NCI-H524 treated with DMSO at 0.1 percent for 48 hours (cell line): ENCODE data around the gene ZSCAN25.
"Not testable (repeated sequence)": the region's sequence is repeated elsewhere in the genome, so short reads cannot be mapped to it uniquely, and the experiment has no call there.

Experiments used
- DNase-seq: peaks from one replicate; lab custom pipeline; 2025; lab: John Stamatoyannopoulos, UW

Gene ZSCAN25

DNA sequence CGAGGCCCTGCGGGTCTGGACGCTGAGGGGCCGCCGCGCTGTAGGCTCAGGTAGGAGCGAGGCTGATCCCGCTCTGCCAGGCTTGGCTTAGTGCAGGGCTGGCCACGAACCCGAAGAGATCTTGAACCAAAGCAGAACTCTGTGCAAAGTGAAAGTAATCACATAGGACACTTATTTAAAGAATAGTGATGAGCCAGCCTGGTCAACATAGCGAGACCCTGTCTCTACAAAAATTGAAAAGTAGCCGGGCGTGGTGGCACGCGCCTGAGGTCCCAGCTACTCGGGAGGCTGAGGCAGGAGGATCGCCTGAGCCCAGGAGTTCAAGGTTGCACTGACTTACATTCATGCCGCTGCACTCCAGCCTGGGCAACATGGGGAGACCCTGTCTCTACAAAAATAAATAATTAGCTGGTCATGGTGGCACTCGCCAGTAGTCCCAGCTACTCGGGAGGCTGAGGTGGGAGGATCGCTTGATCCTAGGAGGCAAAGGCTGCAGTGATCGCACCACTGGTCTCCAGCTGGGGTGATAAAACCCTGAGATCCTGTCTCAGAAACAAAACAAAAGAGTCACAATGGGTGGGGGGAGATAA is 541 bp downstream of the ZSCAN25 start:
- DNase-seq, result no peak

GRCh38 chr7:99618726-99619125 is 2.0 kb downstream of the ZSCAN25 start:
- no peak for DNase-seq

GRCh38 chr7:99619571-99620130 is 2.9 kb downstream of the ZSCAN25 start:
- no peak for DNase-seq

DNA sequence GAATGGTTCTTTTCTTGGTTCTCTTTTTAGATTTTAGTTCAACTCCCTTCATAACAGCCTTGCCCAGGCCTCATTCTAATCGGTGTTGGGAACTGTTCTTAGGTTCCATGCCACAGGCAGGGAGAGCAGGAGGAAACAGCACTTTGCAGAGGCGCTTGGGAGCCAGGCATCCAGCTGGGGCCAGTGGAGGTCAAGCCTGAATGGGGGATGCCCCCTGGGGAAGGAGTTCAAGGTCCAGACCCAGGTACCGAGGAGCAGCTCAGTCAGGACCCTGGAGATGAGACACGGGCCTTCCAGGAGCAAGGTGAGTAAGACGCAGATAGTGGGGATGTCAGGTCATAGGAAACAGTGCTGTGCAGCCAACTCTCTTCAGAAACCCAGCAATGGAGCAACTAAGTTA is 4.5 kb downstream of the ZSCAN25 start:
- DNase-seq, result no peak

- DNase-seq, result no peak
Measured at GRCh38 chr7:99622596-99622995, 5.8 kb downstream of the ZSCAN25 start.

- no peak for DNase-seq
Measured at GRCh38 chr7:99623091-99623693, 6.4 kb downstream of the ZSCAN25 start.

DNA sequence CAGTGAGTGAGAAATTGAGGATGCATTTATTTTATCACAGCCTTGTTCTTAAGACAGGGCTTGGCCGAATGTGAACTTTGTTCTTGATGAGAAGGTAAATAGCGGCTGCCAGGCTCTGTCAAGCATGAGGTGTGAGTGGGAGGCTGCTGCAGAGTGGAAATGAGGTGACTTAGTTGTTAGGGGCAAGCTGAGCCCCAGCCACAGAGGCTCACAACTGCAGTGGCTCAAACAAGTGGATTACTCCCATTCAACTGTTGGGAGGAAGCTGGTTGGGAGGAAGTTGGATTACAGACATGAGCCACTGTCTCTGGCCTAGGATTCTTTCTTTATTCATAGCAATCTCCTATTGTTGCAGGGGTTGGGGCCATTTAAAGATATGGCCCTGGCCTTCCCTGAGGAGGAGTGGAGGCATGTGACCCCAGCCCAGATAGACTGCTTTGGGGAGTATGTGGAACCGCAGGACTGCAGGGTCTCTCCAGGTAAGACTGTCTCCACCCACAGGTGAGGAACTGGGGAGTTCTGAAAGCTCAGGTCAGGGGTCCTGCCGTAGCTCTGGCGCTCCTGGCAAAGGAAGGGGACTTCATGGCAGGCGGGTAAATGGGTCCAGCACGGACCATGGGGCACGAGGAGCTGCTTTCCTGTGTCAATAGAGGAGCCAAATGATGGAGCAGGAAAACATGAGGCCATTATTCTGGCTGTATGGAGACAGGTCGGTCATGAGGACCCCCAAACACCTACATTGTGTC is 7.1 kb downstream of the ZSCAN25 start:
- no peak for DNase-seq

GRCh38 chr7:99624484-99624883 is 7.7 kb downstream of the ZSCAN25 start:
- DNase-seq, result no peak

GRCh38 chr7:99625321-99625720 is 8.6 kb downstream of the ZSCAN25 start:
- no peak for DNase-seq

GRCh38 chr7:99625961-99626360 is 9.2 kb downstream of the ZSCAN25 start:
- DNase-seq, result no peak

DNA sequence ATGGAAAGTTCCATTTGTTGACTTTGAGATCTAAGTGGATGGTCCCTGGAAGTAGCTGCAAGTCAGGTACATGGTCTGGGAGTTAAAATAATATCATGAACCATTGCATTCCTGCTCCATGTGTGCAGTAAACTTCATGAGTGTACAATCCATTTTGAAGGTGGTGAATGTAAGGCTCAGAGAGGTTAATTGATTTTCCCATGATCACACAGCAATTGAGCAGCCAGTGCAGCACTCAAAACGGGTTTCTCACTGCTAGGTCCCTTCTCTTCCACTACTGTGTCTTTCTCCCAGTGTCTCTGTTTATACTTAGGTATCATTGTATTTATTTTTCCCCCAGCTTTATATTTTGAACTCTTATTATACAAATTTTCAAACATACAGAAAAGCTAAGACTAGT is 9.9 kb downstream of the ZSCAN25 start:
- no peak for DNase-seq

DNA sequence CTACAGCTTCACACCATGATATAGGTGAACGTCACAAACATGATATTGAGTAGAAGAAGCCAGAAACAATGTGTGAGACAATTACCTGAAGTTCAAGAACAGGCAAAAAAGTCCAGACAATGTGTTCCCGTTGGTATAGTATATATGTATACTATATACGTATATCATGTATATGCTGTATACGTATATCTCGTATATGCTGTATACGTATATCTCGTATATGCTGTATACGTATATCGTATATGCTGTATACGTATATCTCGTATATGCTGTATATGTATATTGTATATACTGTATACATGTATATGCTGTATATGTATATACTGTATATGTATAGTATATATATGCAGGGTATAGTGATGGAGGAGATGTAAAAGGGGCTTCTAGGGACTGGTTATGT is 10.8 kb downstream of the ZSCAN25 start:
- DNase-seq, result no peak

DNA sequence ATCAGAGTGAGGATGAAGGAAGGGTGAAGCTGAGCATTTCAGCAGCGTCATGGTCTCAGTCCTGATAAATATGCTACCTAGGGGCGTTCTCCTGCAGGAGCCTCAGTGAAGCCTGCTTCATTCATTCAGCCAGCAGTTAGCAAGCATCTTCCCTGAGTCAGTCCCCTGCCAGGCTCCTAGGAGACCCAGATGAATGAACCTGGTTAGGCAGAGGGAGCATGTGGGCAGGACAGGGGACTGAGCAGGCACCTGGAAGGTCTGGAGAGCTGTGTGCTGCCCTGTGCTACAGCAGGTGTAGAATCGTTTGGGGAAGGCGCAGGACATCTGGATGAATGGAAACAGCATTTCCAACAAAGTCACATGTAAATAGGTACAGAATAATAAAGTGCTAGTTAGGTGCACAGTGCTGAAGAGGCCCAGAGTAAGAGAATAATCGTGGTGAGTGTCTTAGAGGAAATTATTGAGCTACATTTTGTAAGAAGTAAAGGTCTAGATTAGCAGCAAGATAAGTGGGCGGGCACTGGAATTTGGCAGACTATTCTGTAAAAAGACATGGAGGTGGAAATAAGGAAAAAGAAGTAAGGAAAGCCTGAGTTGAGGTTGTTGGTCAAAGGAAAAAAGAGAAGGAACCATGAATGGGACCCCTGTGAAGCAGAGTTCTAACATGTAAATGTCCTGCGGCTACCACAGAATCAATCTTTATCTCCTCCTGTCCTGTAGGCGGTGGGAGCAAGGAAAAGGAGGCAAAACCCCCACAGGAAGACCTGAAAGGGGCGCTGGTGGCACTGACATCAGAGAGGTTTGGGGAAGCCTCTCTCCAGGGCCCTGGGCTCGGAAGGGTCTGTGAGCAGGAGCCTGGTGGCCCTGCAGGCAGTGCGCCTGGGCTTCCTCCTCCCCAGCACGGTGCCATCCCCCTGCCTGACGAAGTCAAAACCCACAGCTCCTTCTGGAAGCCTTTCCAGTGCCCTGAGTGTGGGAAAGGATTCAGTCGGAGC is 12.0 kb downstream of the ZSCAN25 start:
- DNase-seq, result no peak

DNA sequence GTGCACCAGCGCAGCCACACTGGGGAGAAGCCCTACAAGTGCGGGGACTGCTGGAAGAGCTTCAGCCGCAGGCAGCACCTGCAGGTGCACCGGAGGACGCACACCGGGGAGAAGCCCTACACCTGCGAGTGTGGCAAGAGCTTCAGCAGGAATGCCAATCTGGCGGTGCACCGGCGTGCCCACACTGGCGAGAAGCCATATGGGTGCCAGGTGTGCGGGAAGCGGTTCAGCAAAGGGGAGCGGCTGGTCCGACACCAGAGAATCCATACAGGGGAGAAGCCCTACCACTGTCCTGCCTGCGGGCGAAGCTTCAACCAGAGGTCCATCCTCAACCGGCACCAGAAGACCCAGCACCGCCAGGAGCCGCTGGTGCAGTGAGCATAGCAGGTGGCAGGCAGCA is 12.9 kb downstream of the ZSCAN25 start:
- no peak for DNase-seq

DNA sequence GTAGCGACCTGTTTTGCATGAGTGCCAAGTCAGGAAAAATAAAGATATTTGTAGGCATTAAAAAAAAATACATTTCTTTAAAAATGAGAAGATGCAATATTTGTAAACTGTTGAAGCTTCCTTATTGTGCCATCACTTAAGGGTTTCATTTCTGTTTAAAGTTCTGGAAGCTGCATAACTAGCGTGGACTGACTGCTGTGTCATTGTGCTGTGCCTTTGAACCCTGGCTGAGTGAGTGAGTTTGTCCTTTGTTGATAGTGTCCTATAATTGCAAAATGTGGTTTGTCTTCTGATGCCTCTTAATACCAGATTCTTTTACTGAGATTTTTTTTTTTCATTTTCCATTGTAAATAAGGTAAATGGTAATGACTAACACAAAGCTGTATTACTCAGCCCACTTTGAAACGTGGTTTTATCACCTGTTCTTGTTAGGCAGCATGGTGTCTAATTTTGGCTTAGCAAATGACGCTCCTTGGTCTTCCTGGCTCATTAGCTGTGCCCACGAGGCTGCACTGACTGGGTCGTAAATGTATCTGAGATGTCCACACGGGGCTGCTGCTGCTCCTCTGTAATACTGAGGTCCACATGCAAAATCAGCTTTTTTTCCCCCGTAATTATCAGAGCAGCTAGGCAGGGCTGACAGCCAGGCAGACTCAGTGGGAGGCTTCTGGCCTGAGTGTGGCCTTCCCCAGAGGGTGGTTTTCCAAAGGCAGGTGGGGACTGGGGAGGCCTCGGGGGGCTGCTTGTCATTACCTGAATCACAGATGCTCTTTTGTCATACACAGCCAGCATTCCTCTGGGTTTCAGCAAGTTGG is 14.8 kb downstream of the ZSCAN25 start:
- DNase-seq, result no peak

DNA sequence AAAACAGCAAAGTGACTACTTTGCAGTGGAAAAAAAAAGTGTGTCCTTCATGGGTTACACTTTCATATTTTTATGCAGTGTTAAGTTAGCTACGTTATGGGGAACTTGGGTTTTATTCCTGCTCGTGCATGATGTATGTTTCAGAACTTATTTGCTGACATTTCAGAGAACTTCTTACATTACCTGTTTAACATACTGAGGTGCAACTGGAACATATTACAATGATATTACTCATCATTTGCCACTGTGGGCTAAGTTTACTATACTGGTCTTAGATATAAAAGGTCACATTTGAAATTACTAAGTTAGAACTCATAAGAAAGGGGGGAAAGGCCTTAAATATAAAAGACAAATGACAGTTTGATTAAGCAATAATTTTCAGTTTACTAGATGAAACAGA is 20.7 kb downstream of the ZSCAN25 start:
- not testable (repeated sequence) for DNase-seq

DNA sequence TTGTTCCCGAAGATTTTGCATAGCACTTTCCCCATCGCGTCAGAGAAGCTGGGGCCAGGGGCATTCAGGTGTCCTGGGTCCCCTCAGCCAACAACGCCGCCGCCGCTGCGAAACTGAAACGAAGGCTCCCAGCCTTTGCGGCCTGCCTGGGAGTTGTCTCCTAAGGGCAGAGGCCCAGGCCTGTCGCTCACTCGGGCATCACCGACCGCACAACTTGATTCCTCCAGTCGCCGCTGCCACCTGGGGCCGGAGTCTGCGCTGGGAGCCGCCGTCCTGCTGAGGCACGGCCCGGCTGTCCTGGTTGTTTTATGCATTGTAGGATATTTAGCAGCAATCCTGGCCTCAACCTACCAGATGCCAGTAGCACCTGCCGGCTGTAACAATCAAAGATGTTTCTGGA is 22.0 kb downstream of the ZSCAN25 start:
- DNase-seq, result no peak

- DNase-seq, result no peak
Measured at GRCh38 chr7:99639267-99639666, 22.5 kb downstream of the ZSCAN25 start.

- DNase-seq, result no peak
Measured at GRCh38 chr7:99642027-99642426, 25.3 kb downstream of the ZSCAN25 start.

GRCh38 chr7:99643464-99643863 is 26.7 kb downstream of the ZSCAN25 start:
- no peak for DNase-seq

DNA sequence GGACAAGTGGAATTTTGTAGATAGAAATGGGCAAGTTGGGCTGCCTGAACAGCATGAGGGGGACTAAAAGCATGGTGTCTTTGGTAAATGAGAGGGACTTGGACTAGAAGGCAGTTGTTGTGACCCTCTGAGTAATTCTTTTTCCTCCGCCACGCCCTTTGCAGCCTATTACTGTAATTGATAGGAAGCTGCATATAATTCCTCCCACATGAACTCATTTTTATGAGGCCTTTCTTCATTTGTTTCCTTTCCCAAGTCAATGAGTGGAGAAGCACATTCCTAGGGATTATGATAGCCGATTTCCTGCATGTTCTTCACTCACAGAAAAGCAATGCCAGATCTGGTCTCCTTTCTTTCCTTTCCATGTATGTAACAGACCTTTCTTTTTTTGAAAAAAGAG is 27.7 kb downstream of the ZSCAN25 start:
- no peak for DNase-seq
